ENCODE results near the gene JAML.

JAML gene

DNA sequence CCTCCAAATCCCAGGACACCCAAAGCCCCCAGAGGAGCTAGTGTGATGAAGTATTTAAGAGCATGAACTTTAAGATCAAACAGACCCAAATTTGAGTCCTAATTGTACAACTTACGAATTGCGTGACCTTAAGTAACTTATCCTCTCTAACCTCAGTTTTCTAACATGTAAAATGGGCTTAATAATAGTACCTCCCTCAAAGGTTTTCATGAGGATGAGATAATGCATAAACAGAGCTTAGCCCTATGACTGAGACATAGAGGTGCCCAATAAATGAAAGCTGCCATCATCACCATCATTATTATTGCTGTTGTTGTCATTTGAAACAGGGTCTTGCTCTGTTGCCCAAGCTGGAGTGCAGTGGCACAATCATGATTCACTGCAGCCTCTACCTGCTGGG lies 57.6 kb downstream of the JAML start:
- no peak for FAIRE-seq
- no peak for DNase-seq (ENCODE audit: insufficient read length, low spot score)
- no peak for TF ChIP-seq POLR2A (IDR thresholded peaks at IDR 0.05; ENCODE audit: low read depth, low read length)

DNA sequence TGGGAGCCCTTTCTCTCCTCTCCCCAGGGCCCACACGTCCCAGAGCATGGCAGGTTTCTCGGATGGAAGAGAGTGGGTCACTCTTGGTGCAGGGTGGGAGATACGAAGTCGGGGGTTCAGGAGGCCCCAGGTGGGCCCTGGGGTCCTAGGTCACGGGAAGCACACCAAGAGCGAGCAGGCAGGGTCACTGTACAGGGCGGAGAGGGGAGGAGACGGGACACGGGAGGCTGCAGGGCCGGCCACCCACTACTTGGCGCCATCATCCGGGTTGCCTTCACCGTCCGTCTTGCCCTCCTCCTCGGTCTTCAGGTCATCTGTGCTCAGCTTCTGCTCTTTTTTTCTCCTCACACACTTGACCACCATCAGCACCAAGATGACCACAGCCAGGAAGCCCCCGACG lies 58.2 kb downstream of the JAML start:
- FAIRE-seq (no peak), DNase-seq (ENCODE audit: insufficient read length, low spot score) (no peak)
- TF ChIP-seq POLR2A (IDR thresholded peaks at IDR 0.05; ENCODE audit: low read depth, low read length), result no peak

DNA sequence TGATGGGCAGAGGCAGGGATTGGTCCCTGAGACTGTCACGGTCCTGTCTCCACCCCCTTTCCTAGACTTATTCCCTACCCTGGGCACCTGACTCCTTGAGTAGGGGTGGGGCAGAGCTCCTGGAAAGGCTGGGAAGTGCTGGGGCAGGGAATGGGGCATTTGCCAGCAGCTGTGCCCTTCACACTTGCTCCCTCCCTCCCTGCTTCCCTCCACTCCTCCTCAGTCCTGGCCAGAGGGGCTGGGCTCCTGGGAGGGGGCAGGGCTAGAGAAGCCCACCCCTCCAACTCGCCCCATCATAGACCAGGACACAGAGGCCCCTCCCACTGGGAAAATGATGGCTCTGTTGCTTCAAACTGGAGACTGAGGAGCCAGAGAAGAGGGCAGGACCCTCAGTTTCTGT lies 59.9 kb downstream of the JAML start:
- DNase-seq (ENCODE audit: insufficient read length, low spot score), result no peak
- TF ChIP-seq POLR2A (IDR thresholded peaks at IDR 0.05; ENCODE audit: low read depth, low read length), result no peak
- no peak for FAIRE-seq

DNA sequence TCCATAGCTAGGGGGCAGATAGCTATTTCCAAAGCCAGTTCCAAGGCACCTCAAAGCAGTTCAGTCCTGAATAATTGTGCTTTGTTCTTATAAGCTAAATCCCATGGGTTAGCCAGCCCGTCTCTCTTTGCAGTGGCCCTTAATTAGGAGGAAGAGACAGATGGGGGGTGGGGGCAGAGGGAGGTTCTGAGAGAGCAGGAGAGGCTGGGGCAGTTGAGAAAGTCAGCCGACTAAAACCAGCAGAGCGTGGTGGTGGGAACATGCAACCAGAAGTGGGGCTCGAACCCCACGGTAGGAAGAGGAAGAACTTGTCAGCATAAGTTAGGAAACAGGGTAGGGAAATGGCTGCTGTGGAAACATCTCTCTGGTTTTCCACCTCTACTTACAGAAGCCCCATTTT lies 61.3 kb downstream of the JAML start:
- TF ChIP-seq POLR2A (IDR thresholded peaks at IDR 0.05; ENCODE audit: low read depth, low read length), result no peak
- DNase-seq (ENCODE audit: insufficient read length, low spot score), result no peak
- no peak for FAIRE-seq

DNA sequence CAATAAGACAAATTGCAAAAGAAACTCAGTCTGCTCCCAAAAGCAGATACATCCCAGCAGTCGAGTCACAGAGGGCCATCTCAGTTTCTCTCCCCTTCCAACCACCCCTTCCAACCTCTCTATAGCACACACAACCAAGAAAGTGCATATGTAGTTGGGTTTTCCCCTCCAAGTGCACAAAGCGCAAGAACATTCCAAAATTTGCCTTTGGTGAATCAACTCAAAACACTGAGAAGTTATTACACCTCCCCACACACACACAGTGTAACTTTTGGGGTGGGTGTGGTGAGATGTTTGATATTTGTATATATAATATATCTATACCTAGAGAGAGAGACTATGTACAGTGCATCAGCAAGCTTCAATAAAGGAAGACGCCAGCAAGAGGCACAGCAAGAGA lies 62.0 kb downstream of the JAML start:
- FAIRE-seq, result no peak
- DNase-seq (ENCODE audit: insufficient read length, low spot score), result no peak
- TF ChIP-seq POLR2A (IDR thresholded peaks at IDR 0.05; ENCODE audit: low read depth, low read length), result no peak

DNA sequence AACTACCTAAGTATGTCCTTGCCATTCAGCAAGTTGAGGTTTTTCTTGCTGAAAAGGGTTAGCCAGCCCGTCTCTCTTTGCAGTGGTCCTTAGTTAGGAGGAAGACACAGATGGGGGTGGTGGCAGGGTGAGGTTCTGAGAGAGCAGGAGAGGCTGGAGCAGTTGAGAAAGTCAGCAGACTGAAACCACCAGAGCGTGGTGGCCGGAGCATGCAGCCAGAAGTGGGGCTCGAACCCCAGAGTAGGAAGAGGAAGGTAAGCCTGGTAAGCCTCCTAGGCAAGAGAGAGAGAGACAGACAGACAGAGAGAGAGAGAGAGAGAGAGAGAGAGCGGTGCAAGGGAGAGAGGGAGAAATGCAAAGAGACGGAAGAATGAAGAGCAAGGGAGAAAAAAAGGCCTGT lies 63.0 kb downstream of the JAML start:
- TF ChIP-seq POLR2A (IDR thresholded peaks at IDR 0.05; ENCODE audit: low read depth, low read length), result no peak
- no peak for FAIRE-seq
- DNase-seq (ENCODE audit: insufficient read length, low spot score), result no peak

DNA sequence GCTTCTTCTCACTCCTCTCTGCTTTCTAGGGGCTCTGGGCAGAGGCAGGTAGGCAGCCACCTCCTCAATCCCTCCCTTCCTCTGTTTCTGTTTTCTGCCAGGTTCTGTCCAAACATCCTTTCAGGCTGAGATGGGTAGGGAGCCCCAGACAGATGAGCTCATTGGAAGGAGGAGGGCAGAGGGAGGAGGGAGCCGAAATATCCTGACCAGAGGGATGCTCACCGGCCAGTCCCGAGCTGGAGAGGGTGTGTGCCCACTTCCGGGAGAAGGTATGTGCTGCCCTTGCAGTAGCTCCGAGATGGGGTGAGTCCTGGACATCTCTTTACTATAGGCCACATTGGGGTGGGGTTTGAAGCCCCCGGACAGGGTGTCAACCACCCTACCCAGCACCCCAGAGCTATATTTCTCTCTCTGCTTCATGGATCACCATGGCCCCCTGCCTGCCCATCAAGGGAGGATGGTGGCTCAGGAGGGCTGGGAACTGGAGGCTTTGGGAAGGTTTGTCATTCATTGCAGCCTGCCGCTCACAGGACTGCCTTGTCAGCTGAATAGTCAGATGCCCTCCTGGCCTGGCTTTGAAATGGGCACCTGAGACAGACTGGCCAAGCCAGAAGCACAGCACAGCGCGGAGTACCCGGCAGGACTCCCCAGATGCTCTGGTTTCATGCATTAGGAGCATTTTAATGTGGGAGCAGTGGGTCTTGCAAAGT lies 67.5 kb downstream of the JAML start:
- FAIRE-seq, result no peak
- DNase-seq (ENCODE audit: insufficient read length, low spot score), result no peak
- TF ChIP-seq POLR2A (IDR thresholded peaks at IDR 0.05; ENCODE audit: low read depth, low read length), result no peak

DNA sequence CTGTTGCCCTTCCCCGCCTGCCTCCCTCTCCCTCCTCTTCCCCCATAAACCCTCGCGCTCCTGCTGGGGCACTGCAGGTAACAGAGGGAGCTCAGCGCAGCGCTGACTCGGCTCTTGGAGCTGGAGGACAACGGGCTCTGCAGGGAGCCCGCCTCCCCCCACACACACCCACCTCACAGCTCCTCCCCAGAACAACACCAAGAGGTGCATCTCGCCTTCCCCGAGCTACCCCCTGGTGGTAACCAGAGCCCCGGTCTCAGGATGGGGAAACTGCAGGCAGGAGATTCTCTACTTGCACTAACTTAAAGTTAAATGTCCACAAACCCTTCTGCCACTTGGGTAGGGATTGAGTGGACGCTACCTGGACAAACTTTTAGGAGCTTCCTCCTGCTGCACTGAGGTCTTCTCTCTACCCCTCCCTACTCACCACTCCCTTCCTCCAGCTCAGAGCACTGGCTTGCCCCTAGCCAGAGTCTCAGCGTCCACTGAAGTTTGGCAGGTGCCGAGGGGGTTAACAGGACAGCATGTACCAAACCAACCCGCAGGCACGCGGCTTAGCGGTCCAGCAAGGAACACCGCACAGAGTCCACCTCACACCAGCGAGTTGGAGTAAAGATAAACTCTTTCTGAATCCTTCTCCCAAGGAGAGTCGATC lies 68.2 kb downstream of the JAML start:
- DNase-seq (ENCODE audit: insufficient read length, low spot score) (no peak), FAIRE-seq (no peak)
- TF ChIP-seq POLR2A (IDR thresholded peaks at IDR 0.05; ENCODE audit: low read depth, low read length), result no peak

DNA sequence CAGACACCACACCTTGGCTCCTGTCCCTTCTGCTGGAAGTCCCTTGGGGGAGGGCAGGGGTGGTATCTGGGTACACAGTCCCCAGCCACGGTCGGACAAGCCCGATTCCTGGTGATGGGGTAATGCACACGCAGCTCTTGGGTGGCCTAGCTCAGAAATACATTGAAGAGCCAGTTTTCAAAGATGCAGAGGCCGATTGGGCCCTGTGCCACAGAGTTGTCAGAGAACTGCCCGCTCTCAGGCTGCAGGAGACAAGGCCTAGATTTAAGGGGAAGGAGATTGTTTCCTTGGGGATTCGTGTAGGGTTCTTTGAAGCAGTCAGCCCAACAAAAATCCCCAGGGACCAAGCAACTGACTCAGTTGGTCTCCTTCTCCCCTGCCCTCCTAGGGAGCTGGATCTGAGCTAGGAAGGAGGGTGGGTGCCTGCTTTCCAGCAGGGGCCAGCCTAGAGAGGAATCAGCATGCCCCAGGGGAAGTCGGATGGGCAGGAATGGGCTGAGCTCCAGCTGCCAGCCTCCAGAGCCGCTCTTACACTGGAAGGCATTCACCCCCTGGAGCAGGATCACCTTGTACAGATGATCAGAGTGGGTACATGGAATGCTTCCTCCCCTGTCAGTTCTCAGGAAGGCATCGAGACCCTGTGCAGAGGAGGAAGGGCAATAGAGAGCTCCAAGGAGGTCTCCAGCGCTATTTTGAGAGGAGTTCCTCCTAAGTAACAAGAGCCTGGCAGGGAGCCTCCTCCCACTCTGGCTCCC lies 68.9 kb downstream of the JAML start:
- DNase-seq (ENCODE audit: insufficient read length, low spot score) (no peak), FAIRE-seq (no peak)
- no peak for TF ChIP-seq POLR2A (IDR thresholded peaks at IDR 0.05; ENCODE audit: low read depth, low read length)

DNA sequence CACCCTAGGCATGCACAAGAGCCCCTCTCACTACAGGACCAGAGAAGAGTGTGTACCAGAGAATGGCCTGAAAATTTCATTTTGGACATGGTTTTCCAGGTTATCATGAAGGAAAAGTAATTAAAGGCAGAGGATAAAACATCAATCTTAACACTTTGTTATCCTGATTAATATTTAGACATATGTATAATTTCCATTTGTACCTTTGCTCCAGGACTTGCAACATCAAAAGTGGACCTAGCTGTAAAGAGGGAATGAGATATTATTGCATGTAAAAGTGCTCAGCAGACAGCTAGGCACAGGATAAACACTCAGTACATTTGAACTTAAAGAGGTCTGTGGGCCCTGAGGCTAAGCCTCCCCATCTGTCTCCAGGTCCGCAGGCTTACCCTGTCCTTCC lies 70.2 kb downstream of the JAML start:
- FAIRE-seq (no peak), DNase-seq (ENCODE audit: insufficient read length, low spot score) (no peak)
- no peak for TF ChIP-seq POLR2A (IDR thresholded peaks at IDR 0.05; ENCODE audit: low read depth, low read length)

DNA sequence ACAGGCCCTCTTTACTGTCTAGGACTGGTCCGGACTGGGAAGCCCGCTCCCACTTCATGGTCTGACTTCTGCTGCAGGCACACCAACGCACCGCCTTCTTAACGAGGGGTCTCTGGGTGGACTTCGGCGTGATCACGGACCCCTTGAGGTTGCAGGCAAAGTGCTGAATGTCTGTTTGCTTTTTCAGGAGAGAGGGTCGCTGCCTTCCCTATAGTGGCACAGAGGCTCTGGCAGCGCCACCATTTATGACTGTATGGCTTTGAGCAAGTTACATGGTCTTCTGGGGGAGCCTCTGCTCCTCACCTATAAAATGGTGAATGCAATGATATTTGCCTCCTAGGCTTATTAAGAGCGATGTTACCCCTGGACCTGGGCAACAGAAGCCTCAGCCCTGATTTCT lies 70.8 kb downstream of the JAML start:
- DNase-seq (ENCODE audit: insufficient read length, low spot score) (no peak), FAIRE-seq (no peak)
- no peak for TF ChIP-seq POLR2A (IDR thresholded peaks at IDR 0.05; ENCODE audit: low read depth, low read length)

DNA sequence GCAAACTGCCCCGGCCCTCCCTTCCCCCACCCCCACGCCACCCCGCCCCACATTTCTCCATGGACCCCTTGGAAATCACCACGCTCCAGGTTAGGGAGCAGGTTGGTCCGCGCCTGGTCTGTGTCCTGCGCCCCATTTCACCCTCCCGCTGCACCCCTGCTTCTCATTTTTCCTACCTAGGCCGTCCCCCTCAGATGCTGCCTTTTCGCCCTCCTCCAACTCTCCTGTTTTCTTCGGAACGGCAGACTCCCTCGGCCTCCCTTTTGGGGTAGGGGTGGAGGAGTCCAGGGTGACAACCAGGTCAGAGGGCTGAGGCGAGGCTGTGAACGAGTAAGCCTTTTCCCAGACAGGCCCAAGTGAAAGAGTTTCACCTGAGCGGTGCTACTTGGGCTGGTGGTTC lies 71.3 kb downstream of the JAML start:
- TF ChIP-seq POLR2A (IDR thresholded peaks at IDR 0.05; ENCODE audit: low read depth, low read length), result no peak
- DNase-seq (ENCODE audit: insufficient read length, low spot score) (no peak), FAIRE-seq (no peak)

DNA sequence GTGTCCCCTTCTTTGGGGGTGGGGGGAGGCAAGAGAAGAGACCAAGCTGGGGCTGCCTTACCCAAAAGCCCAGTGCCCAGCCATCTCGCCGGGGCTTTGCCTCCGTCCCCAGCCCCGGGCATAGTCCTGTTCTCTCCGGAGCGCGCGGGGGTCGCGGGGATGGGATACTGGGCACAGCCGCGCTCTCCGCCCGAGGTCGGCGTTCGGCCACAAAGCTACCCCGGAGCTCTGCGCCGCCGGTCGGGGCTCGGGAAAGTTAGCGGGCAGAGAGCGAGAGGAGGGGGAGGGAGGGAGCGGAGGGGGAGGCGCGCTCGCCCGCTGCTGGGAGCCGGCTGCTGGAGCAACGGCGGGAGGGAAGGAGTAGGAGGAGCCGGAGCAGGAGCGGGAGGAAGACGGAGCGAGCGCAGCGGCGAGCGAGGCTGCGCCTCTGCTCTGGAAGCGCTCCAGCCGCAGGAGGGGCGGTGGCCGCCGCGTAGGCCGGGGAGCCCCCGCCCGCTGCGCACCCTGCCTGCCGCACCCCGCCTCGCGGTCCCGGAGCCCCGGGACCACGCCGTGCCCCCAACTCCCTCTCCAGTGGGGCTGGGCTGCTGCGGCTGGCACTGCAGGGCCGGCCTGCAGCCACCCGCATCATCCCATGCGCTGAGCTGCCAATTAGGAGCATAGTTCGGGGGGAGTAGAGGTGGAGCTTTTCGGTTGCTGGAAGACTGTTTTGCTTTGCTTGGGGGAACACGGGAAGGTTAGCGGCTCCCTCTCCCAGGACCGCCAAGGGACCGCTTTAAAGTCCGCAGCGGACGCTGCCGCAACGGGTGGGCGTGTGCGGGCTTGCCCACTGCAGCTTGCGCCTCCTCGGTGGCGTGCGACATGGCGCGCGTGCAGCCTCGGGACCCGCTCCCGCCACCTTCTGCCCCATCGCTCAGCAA lies 72.0 kb downstream of the JAML start, which contains the start of gene SCN4B:
Gene SCN4B (minus strand): TSS at position 272 of the 920 bp plus-strand sequence. CDS start 150 bp downstream, at position 122.
- DNase-seq (ENCODE audit: insufficient read length, low spot score), result no peak
- TF ChIP-seq POLR2A (IDR thresholded peaks at IDR 0.05; ENCODE audit: low read depth, low read length), result no peak

More for the DNA sequence above, 72.0 kb downstream of the JAML start, which contains the start of gene SCN4B:
- no peak for FAIRE-seq

Data from H54 (cell line).